ENCODE measurements around the gene FOXD4L4. TPM values are rescaled to one million over a fixed set of nuclear protein-coding genes. Genes with fewer than 3 reads are reported as not detected.
A peak's percentile ranks its signal among the peaks of the same experiment; 100 is the strongest.
"Not testable (repeated sequence)": the region's sequence is repeated elsewhere in the genome, so short reads cannot be mapped to it uniquely, and the experiment has no call there.

The FOXD4L4 gene
- total RNA-seq (under 1 TPM in 1 of 2 donors, not detected in 1; 0.50 TPM), polyA plus RNA-seq (ENCODE audit: insufficient read length in 6 of 6) (under 1 TPM in 2 of 6 donors, not detected in 4; 0.09 to 0.11 TPM)
- long read RNA-seq, donor 1, result 0 reads
- long read RNA-seq, donor 2, partial matches to known transcripts, result 0 of 1 reads
- long read RNA-seq, donor 2, other reads (novel, unspliced or antisense), result 0 of 1 reads
- long read RNA-seq, donor 3, result 0 reads
- long read RNA-seq, donor 4, result 0 reads
- long read RNA-seq, donor 5, result 0 reads
- long read RNA-seq, donor 6, result 0 reads
- long read RNA-seq, donor 7, result 0 reads
- long read RNA-seq, donor 8, result 0 reads
- long read RNA-seq, donor 9, result 0 reads
- long read RNA-seq, donor 10, result 0 reads
- long read RNA-seq, donor 11, partial matches to known transcripts, result 0 of 1 reads
- long read RNA-seq, donor 11, other reads (novel, unspliced or antisense), result 0 of 1 reads
- long read RNA-seq, donor 12, partial matches to known transcripts, result 0 of 1 reads
- long read RNA-seq, donor 12, other reads (novel, unspliced or antisense), result 0 of 1 reads

DNA sequence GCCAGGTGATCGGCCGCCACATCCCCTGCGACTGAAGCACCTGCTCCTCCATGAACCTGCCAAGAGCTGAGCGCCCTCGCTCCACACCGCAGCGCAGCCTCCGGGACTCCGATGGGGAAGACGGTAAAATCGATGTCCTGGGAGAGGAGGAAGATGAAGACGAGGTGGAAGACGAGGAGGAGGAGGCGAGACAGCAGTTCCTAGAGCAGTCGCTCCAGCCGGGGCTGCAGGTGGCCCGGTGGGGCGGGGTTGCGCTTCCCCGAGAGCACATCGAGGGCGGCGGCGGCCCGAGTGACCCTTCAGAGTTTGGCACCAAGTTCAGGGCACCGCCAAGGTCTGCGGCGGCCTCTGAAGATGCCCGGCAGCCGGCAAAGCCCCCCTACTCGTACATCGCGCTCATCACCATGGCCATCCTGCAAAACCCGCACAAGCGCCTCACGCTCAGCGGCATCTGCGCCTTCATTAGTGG is at the start of gene FOXD4L4:
Gene FOXD4L4 (plus strand): TSS at position 51 of the 469 bp plus-strand sequence. CDS start 0 bp downstream, at position 51.
- peak in 2 of 4 donors; percentile 19 to 75 for DNase-seq
- ATAC-seq; intact Hi-C loops (cut with DNase I): not testable (repeated sequence)

DNA sequence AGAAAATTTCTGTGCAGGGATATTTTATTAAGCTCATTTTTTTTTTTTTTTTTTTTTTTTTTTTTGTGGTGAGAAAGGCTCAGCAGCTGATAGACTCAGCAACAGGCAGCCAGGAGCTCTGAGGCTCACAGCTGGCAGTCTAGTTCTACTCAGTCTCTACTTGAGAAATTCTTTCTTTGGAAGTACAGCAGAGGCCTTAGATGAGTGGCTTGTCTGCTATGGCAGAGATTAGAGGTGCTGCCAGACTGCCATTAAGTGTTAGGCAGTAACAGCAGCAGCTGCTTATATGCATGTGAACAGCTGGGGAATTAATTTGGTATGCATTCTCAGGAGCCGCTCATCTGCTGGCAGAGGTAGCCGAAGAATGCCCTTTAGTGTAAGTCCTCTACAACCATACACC is 33.4 kb upstream of the FOXD4L4 start:
- H3K36me3 ChIP-seq; intact Hi-C loops (cut with DNase I); DNase-seq; H3K27ac ChIP-seq; H3K4me3 ChIP-seq; H3K4me1 ChIP-seq; ATAC-seq; H3K27me3 ChIP-seq; H3K9me3 ChIP-seq: not testable (repeated sequence)

More for the DNA sequence above, at the start of gene FOXD4L4:
- not testable (repeated sequence) for H3K9me3 ChIP-seq, H3K27ac ChIP-seq, H3K4me3 ChIP-seq, H3K4me1 ChIP-seq, H3K36me3 ChIP-seq
- H3K27me3 ChIP-seq, result peaks cover 0 to 12% of the 10 kb centered on the region in 2 donors

DNA sequence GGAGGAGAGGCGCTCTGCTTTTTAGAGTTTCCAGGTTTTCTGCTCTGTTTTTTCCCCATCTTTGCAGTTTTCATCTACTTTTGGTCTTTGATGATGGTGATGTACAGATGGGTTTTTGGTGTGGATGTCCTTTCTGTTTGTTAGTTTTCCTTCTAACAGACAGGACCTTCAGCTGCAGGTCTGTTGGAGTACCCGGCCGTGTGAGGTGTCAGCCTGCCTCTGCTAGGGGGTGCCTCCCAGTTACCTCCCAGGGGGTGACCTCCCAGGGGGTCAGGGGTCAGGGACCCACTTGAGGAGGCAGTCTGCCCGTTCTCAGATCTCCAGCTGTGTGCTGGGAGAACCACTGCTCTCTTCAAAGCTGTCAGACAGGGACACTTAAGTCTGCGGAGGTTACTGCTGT is 22.5 kb upstream of the FOXD4L4 start:
- H3K9me3 ChIP-seq; H3K27ac ChIP-seq; intact Hi-C loops (cut with DNase I); DNase-seq; H3K27me3 ChIP-seq; ATAC-seq; H3K4me1 ChIP-seq; H3K4me3 ChIP-seq; H3K36me3 ChIP-seq: not testable (repeated sequence)

DNA sequence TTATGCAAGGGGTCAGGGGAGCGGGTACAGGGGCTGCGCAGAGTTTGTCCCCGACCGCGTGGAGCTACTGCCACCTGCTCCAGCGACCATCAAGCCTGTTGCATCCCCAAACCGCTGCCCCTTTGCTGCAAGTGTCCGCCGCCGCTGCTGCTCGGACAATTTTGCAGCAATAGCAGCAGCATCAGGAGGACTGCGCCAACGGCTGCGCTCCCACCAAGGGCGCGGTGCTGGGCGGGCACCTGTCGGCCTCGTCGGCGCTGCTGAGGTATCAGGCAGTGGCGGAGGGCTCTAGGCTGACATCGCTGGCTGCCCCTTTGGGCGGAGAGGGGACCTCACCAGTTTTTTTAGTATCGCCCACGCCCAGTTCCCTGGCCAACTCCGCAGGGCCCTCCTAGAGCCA is 1.2 kb downstream of the FOXD4L4 start:
- H3K36me3 ChIP-seq; H3K27ac ChIP-seq; ATAC-seq; DNase-seq; H3K4me3 ChIP-seq; H3K4me1 ChIP-seq; intact Hi-C loops (cut with DNase I); H3K9me3 ChIP-seq: not testable (repeated sequence)
- peaks cover 0 to 12% of the 10 kb centered on the region in 2 donors for H3K27me3 ChIP-seq

Other genes with a start within 250 kb of the FOXD4L4 start
- 10 to 100 TPM; 29.4 to 43.2 TPM for gene ZNG1E, start 61.2 kb upstream of the FOXD4L4 start, total RNA-seq
- gene ZNG1E, start 61.2 kb upstream of the FOXD4L4 start, polyA plus RNA-seq (ENCODE audit: insufficient read length in 6 of 6), result 10 to 100 TPM; 57.2 to 93.7 (median 74.5) TPM

Measured in left lung (tissue), 14 donors.